Peyer's patch (tissue), 4 donors: ENCODE results near the gene GDAP1L1.

Experiments used
- POLR2A ChIP-seq, 2 donors: fragments of 450-650 bp; IDR thresholded peaks; one replicate each; pipeline ENCODE4 v1.5.1; 2017; ENCODE audit warnings: antibody characterized with exemption in 2 of 2, mild to moderate bottlenecking in 2 of 2, moderate library complexity in 2 of 2
- TF ChIP-seq, protein P1 (sequence below), 6 experiments: fragments of 450-650 bp in 4 of 6; fragments of 200-600 bp in 2 of 6; sonication (generic) in 1 of 6; IDR thresholded peaks; one replicate each; pipeline ENCODE4 v1.5.1; 2017 to 2019; ENCODE audit warnings: antibody characterized with exemption in 6 of 6, mild to moderate bottlenecking in 3 of 6, moderate library complexity in 1 of 6

DNA sequence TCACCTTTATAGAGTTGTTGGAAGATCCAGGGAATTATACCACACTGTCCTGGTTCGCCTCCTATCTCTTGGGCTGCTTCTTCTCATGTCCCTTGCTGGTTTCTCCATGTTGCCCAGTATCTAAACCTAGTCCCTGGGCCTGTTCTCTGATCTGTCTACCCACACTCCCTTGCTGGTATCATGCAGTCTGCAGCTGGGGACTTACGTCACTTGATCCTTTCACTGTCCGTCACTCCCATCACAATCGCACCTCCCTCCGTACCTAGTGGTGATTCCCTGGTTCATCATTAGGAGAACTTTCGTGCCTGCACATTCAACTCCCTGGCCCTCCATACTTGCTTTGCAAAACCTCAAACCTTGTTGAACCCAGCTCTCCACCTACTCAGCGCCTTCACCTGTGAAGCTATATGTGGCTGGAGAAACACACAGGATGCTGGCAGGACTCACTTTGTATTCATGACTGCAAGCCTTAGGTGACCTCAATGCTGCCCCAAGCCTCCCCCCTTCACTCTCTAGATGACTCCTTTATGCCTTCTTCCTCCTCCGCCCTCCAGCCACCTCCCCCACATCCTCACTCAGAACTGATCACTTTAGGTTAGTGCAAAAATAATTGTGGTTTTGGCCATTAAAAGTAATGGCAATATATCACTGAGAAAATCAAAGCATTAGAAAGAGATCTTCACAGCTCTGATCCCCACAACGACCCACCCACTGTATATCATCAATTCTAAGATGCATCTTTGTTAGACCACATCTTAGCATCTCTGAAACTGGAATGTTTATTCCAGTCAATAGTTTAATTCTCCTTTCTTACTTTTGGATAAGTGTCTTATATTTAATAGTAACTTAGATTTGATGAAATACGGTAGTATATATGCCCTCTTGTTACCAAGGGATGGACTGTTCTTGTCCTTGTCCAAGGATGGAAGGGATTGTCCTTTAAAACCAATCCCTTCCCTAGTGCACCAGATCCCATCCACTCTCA is 26.4 kb downstream of the GDAP1L1 start:
- TF ChIP-seq POLR2A (IDR thresholded peaks at IDR 0.05), result no peak
- TF ChIP-seq, protein P1, sequence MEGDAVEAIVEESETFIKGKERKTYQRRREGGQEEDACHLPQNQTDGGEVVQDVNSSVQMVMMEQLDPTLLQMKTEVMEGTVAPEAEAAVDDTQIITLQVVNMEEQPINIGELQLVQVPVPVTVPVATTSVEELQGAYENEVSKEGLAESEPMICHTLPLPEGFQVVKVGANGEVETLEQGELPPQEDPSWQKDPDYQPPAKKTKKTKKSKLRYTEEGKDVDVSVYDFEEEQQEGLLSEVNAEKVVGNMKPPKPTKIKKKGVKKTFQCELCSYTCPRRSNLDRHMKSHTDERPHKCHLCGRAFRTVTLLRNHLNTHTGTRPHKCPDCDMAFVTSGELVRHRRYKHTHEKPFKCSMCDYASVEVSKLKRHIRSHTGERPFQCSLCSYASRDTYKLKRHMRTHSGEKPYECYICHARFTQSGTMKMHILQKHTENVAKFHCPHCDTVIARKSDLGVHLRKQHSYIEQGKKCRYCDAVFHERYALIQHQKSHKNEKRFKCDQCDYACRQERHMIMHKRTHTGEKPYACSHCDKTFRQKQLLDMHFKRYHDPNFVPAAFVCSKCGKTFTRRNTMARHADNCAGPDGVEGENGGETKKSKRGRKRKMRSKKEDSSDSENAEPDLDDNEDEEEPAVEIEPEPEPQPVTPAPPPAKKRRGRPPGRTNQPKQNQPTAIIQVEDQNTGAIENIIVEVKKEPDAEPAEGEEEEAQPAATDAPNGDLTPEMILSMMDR (IDR thresholded peaks at IDR 0.05), result no peak
